Heart left ventricle (tissue), 16 donors: ENCODE data around the gene NTN4. TPM values are rescaled to one million over a fixed set of nuclear protein-coding genes. Genes with fewer than 3 reads are reported as not detected.

Source experiments
- ATAC-seq, 4 donors: fragments of 200-7000 bp; cut with Tn5 transposase; one replicate each; pipeline ENCODE4 v1.9.1; 2020 to 2022; ENCODE audit warnings: moderate library complexity in 4 of 4, mild to moderate bottlenecking in 3 of 4, moderate number of reproducible peaks in 1 of 4
- DNase-seq, 5 donors: peaks; one replicate each; pipeline ENCODE4 v3.0.0-alpha.2; 2020
- H3K27ac ChIP-seq, 12 donors: fragments of 200-600 bp; sonication (generic) in 4 of 12; one replicate each; pipeline versions ENCODE4 v1.5.0 to v1.8.0; 2016 to 2022; ENCODE audit warnings: mild to moderate bottlenecking in 2 of 12
- H3K27me3 ChIP-seq, 9 donors: fragments of 200-600 bp; sonication (generic) in 2 of 9; one replicate each; pipeline versions ENCODE4 v1.5.1 to v1.8.0; 2016 to 2022; ENCODE audit warnings: mild to moderate bottlenecking in 3 of 9
- H3K36me3 ChIP-seq, 9 donors: fragments of 200-600 bp; sonication (generic) in 2 of 9; one replicate each; pipeline versions ENCODE4 v1.5.0 to v1.8.0; 2018 to 2022; ENCODE audit warnings: mild to moderate bottlenecking in 2 of 9
- H3K4me1 ChIP-seq, 12 donors: fragments of 200-600 bp; sonication (generic) in 4 of 12; one replicate each; pipeline versions ENCODE4 v1.5.0 to v1.8.0; 2016 to 2022; ENCODE audit warnings: mild to moderate bottlenecking in 3 of 12
- H3K4me3 ChIP-seq, 12 donors: fragments of 200-600 bp; sonication (generic) in 4 of 12; one replicate each; pipeline versions ENCODE4 v1.5.0 to v1.8.0; 2017 to 2022; ENCODE audit warnings: mild to moderate bottlenecking in 9 of 12, moderate library complexity in 4 of 12
- H3K9me3 ChIP-seq, 12 donors: fragments of 200-600 bp; sonication (generic) in 4 of 12; one replicate each; pipeline versions ENCODE4 v1.5.0 to v1.8.0; 2016 to 2022; ENCODE audit warnings: mild to moderate bottlenecking in 1 of 12
- CTCF ChIP-seq, 12 donors: fragments of 200-600 bp; sonication (generic) in 4 of 12; IDR thresholded peaks; one replicate each; pipeline versions ENCODE4 v1.5.0 to v1.8.0; 2018 to 2022; ENCODE audit warnings: antibody characterized with exemption in 12 of 12, mild to moderate bottlenecking in 5 of 12
- POLR2A ChIP-seq, 2 donors: fragments of 450-650 bp; IDR thresholded peaks; one replicate each; pipeline ENCODE4 v1.6.1; 2017; ENCODE audit warnings: antibody characterized with exemption in 2 of 2, mild to moderate bottlenecking in 2 of 2, moderate library complexity in 2 of 2
- WGBS, 4 donors: extraction: QIAGEN DNeasy Blood & Tissue Kit in 2 of 4; methylation state at CpG; one replicate each; pipeline versions ENCODE4 v1.1.5 to v1.1.7; 2013 to 2018; 5-methylcytosine and 5-hydroxymethylcytosine counted together
- intact Hi-C, 10 donors: fragments of 100-400 bp; cut with DNase I; formaldehyde crosslinking; loops; one replicate each; pipeline versions ENCODE4 v1.11.1 to v1.14.2; 2022
- polyA plus RNA-seq, 2 donors: library from polyadenylated mRNA; stranded (reverse); fragments of 200-250 nt; gene quantifications; one replicate each; pipeline ENCODE4 v1.2.3, GENCODE V29; 2013
- total RNA-seq, 9 donors: library from RNA; depleted of rRNA in 2 of 9; stranded (reverse); fragments of >200 nt in 2 of 9; fragmentation: NEBNext Ultra II Directional in 3 of 9; extraction: Animal tissue kit (Norgen Biotek cat#: 25700) in 3 of 9; gene quantifications; one replicate each; pipeline versions ENCODE4 v1.1.0 to v1.2.4, GENCODE V29; 2016 to 2023
- donor health status: ischemic (EF 13 %, LVEDD 7.1; RV severe dilation, severe dysfunction).
- donor health status: healthy with polysubstance abuse.
- donor health status: DM: no; HTN: yes; CAD: no.
- donor health status: DM: no; HTN: no; CAD: no.
- donor health status: ischemic (EF 25% LVEDD 6.9; RV normal size, moderate dysfunction).
- donor health status: ischemic (EF 25% LVEDD 5.7; RV mildly dilated, moderate dysfunction).
- donor health status: healthy.
- donor health status: DM: yes; HTN: yes; CAD: no.
- donor health status: ischemic (EF 35%, LVEDD 5.7; RV mildly dilated, moderate dysfunction).
- donor health status: nonischemic (EF 11% LVEDD 7.7; RV severe dilation, severe dysfunction).
- donor health status: DM: yes; HTN: yes; CAD: no.
- donor health status: PGD.
- donor health status: ischemic (EF 29% LVEDD 5.4; RV normal size, mild dysfunction).
- donor health status: nonischemic (EF 23%, LVEDD 6.1; RV moderate dilation, normal function).

NTN4 gene
- total and polyA plus RNA-seq, 11 donors: 23.9 to 116 (median 68.0) TPM

GRCh38 chr12:95804291-95804690 is 13.7 kb upstream of the NTN4 start:
- Histone ChIP-seq H3K36me3 (no peaks in the 10 kb centered on the region), H3K4me1 (peaks cover 0 to 9% (median 0%) of the 10 kb centered on the region in 12 donors), H3K9me3 (no peaks in the 10 kb centered on the region), H3K27me3 (no peaks in the 10 kb centered on the region), H3K4me3 (no peak overlapping the region), H3K27ac (no peak overlapping the region)
- 38 to 47% (median 45%) methylated on average over 3 of the region's 3 CpGs for WGBS, 4 donors
- intact Hi-C loops: no loop called here
- DNase-seq: no peak
- ATAC-seq: no peak
- TF ChIP-seq CTCF (IDR thresholded peaks at IDR 0.05): no peak
- no peak for TF ChIP-seq POLR2A (IDR thresholded peaks at IDR 0.05)

GRCh38 chr12:95803817-95804216 is 13.3 kb upstream of the NTN4 start:
- Histone ChIP-seq H3K36me3 (no peaks in the 10 kb centered on the region), H3K9me3 (no peaks in the 10 kb centered on the region), H3K4me1 (peaks cover 0 to 9% (median 0%) of the 10 kb centered on the region in 12 donors), H3K27ac (no peak overlapping the region), H3K27me3 (no peaks in the 10 kb centered on the region), H3K4me3 (no peak overlapping the region)
- TF ChIP-seq CTCF (IDR thresholded peaks at IDR 0.05) (no peak), POLR2A (IDR thresholded peaks at IDR 0.05) (no peak)
- intact Hi-C loops: no loop called here
- ATAC-seq: no peak
- WGBS, 4 donors: 40 to 54% (median 46%) methylated on average over 1 of the region's 1 CpG
- DNase-seq: no peak

- intact Hi-C loops: no loop called here
- Histone ChIP-seq H3K9me3 (no peaks in the 10 kb centered on the region), H3K36me3 (no peaks in the 10 kb centered on the region), H3K4me3 (no peak overlapping the region), H3K4me1 (peaks cover 0 to 9% (median 0%) of the 10 kb centered on the region in 12 donors), H3K27ac (no peak overlapping the region), H3K27me3 (no peaks in the 10 kb centered on the region)
- DNase-seq (no peak), ATAC-seq (no peak)
- TF ChIP-seq POLR2A (IDR thresholded peaks at IDR 0.05) (no peak), CTCF (IDR thresholded peaks at IDR 0.05) (no peak)
- 61 to 83% (median 66%) methylated on average over 5 of the region's 5 CpGs for WGBS, 4 donors
Measured at GRCh38 chr12:95802482-95803270, 12.1 kb upstream of the NTN4 start.

- peaks cover 0 to 3% (median 0%) of the 10 kb centered on the region in 12 donors for H3K4me1 ChIP-seq
- no peak for TF ChIP-seq POLR2A (IDR thresholded peaks at IDR 0.05)
- no peak for TF ChIP-seq CTCF (IDR thresholded peaks at IDR 0.05)
- no peak for ATAC-seq
- H3K27ac ChIP-seq: no peak overlapping the region
- intact Hi-C loops: loop anchor here in 2 of 10 donors (10.0 kb wide), 1 partner anchor 172 kb away; no protein-coding TSS in a partner anchor
- H3K4me3 ChIP-seq: no peak overlapping the region
- 86 to 90% (median 90%) methylated on average over 2 of the region's 2 CpGs for WGBS, 4 donors
- H3K36me3 ChIP-seq: no peaks in the 10 kb centered on the region
- H3K27me3 ChIP-seq: no peaks in the 10 kb centered on the region
- no peak for DNase-seq
- no peaks in the 10 kb centered on the region for H3K9me3 ChIP-seq
Measured at GRCh38 chr12:95796982-95797289, 6.4 kb upstream of the NTN4 start.
